Activated CD4-positive, alpha-beta T cell treated with anti-CD3 and anti-CD28 coated beads for 4 hours (primary cell): ENCODE results near the gene CDH1.
"Not testable (repeated sequence)": the region's sequence is repeated elsewhere in the genome, so short reads cannot be mapped to it uniquely, and the experiment has no call there.

ENCODE experiments used
- DNase-seq, 2 donors: peaks; one replicate each; pipeline ENCODE4 v3.0.0-alpha.2; 2020

CDH1 gene

GRCh38 chr16:68792465-68793324 is 55.6 kb downstream of the CDH1 start:
- DNase-seq: no peak

DNA sequence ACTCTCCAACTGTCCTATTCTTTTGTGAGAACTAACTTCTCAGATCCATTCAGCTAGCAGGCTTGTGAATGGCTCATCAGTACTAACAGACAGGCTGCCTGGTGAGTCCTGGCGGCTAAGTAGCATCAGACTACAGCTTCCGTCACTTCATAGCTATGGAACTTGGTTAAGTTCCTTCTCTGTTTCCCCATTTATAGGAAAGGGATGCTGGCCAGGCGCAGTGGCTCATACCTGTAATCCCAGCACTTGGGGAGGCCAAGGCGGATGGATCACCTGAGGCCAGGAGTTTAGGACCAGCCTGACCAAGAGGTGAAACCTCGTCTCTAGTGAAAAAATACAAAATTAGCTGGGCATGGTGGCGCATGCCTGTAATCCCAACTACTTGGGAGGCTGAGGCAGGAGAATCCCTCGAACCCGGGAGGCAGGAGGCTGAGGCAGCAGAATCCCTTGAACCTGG is 56.3 kb downstream of the CDH1 start:
- DNase-seq: no peak

DNA sequence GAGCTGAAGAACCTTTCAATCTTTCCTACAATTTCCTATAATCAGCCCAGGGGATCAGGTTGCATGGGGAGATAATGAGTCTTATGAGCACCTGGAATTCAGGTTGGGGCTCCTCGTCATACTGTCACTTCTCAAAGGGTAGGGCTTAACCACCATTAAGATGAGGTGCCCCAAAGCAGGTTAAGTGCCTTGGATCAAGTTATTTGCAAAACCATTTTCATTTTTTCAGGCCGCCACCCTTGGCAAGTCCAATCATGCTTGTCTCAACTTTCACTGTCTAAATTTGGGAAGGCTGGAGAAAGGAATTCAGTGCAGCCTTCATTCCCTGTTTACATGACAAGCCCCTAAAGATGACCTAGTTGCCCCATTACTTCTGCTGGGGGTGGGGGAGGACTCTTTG is 61.3 kb downstream of the CDH1 start:
- no peak for DNase-seq

- peak; percentile 4 to 32 for DNase-seq
Observed at GRCh38 chr16:68800257-68800875, 63.3 kb downstream of the CDH1 start.

GRCh38 chr16:68802190-68802589 is 65.1 kb downstream of the CDH1 start:
- DNase-seq: no peak

- DNase-seq: no peak
Observed at GRCh38 chr16:68806422-68806821, 69.3 kb downstream of the CDH1 start.

GRCh38 chr16:68806981-68807380 is 69.9 kb downstream of the CDH1 start:
- no peak for DNase-seq

GRCh38 chr16:68814516-68814915 is 77.4 kb downstream of the CDH1 start:
- no peak for DNase-seq

DNA sequence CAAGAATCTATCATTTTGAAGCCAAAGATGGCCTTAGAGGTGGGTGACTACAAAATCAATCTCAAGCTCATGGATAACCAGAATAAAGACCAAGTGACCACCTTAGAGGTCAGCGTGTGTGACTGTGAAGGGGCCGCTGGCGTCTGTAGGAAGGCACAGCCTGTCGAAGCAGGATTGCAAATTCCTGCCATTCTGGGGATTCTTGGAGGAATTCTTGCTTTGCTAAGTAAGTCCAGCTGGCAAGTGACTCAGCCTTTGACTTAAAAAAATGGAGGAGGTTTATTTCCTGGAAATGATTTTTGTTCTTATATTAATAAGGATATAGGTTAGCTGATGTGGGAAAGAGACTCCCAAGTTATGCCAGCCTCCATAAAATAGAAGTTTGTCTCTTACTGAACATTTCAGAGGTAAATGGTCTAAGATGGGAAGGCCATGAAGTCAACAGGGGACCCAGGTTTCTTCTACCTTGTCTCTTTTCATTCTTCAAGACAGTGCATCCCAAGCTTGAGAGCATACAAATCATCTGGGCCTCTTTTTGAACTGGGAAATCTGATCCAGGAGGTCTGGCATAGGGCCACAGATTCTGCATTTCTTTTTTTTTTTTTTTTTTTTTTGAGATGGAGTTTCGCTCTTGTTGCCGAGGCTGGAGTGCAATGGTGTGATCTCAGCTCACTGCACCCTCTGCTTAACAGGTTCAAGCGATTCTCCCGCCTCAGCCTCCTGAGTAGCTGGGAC is 86.5 kb downstream of the CDH1 start:
- DNase-seq: no peak

- no peak for DNase-seq
Observed at GRCh38 chr16:68825427-68825826, 88.3 kb downstream of the CDH1 start.

GRCh38 chr16:68826652-68827051 is 89.6 kb downstream of the CDH1 start:
- DNase-seq: no peak

- DNase-seq: no peak
Observed at GRCh38 chr16:68833251-68833650, 96.2 kb downstream of the CDH1 start.

- no peak for DNase-seq
Observed at GRCh38 chr16:68834550-68834949, 97.5 kb downstream of the CDH1 start.

DNA sequence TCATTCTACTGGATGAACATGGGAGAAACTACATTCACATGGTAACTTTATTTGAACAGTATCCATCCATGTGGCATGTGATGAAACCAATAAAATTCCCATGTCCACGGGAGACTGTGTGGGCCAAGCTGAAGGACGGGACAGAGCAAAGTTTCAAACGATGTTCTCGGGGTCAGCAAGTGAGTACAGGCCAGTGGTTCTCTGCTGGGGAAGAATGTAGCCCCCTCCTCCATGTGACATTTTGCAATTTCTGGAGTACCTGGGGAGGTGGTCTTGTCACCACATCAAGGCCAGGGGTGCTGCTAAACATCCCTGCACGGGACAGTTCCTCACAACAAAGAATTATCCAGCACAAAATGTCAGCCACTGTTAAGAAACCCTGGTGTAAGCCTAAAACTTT is 98.9 kb downstream of the CDH1 start:
- DNase-seq: no peak

GRCh38 chr16:68839831-68840230 is 102.7 kb downstream of the CDH1 start:
- DNase-seq: no peak

- DNase-seq: not testable (repeated sequence)
Observed at GRCh38 chr16:68842964-68843481, 105.9 kb downstream of the CDH1 start.

GRCh38 chr16:68843482-68844210 is 106.6 kb downstream of the CDH1 start, which contains the start of gene TANGO6:
TANGO6 (plus strand) TSS chr16:68843531; CDS start chr16:68843618, 87 bp downstream.
- peak; percentile 88 to 95 for DNase-seq

DNA sequence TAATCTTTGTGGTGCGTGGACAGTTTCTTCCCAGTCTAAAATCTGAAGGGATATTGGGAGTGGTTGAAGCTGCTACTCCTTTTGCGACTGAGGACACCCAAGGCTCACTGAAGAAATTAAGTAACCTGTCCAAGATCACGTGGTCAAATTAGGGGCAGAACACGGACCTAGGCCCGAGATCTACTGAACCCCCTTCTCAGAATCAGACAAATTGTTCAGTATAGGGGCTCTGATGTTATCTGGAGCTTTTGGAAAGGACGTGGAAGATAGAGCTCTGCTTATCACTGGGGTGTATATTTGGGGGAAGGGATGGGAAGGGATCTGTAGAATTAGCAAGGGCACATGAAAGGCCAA is 107.1 kb downstream of the CDH1 start:
- no peak for DNase-seq

DNA sequence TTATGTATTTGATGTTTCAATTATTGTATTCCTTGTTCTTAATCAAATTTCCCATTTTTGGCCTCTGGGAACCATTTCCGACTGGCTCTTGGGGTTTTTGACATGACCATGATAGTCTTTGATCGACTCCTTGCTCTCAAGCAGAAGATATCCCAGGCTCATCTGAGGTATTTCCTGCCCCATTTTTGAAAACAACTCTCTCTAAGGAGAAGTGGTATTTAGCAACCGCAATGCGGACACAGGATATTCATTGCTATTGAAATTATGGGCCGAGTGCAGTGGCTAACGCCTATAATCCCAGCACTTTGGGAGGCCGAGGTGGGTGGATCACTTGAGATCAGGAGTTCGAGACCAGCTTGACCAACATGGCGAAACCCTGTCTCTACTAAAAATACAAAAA is 111.7 kb downstream of the CDH1 start:
- DNase-seq: no peak

GRCh38 chr16:68850481-68850880 is 113.4 kb downstream of the CDH1 start:
- DNase-seq: no peak

DNA sequence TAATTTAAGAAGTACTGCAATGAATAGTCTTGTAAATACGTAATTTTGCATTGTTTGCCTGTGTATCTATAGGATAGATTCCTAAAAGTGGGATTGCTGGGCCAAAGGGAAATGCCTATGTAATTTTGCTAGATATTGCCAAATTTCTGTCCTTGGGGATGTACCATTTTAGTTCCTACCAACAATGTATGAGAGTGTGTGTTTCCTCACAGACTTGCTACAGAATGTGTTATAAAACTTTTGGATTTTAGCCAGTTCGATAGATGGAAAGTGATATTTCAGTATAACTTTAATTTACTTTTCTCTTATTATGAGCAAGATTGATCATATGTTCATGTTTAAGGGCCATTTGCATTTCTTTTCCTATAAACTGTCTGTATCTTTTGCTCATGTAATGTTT is 114.5 kb downstream of the CDH1 start:
- no peak for DNase-seq

DNA sequence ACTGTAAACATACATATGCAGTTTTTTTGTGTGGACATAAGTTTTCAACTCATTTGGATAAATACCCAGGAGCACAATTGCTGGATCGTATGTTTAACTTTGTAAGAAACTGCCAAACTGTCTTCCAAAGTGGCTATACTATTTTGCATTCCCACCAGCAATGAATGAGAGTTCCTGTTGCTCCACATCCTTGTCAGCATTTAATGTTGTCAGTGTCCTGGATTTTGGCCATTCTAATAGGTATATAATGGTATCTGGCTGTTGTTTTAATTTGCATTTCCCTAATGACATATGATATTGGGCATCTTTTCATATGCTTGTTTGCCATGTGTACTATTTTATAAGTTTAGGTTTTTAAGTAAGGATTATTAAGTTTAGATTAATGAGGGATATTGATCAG is 120.4 kb downstream of the CDH1 start:
- no peak for DNase-seq

DNA sequence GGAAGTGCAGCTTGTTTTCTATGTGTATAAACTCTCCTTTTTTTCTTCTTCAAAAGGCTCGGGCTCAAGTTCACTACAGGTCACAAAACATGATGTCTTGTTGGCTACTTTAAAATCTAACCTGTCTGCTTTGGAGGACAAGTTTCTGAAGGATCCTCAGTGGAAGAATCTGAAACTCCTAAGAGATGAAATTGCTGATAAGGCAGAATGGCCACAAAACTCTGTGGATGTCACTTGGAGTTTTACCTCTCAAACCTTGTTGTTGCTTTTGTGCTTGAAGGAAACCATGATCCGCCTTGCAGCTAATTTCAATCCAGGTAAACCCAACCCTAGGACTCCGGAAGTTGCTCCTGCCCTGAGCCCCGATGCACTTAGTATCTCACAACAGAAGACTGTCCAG is 122.7 kb downstream of the CDH1 start:
- no peak for DNase-seq
